OCI-LY7 (cell line): ENCODE data around the gene BBC3. TPM values are rescaled to one million over a fixed set of nuclear protein-coding genes. Genes with fewer than 3 reads are reported as not detected.
"Not testable (repeated sequence)": the region's sequence is repeated elsewhere in the genome, so short reads cannot be mapped to it uniquely, and the experiment has no call there.

Experiments used
- Bru-seq: library from RNA; stranded (reverse); fragments of 400-500 nt; gene quantifications from one replicate; lab custom pipeline; 2021; lab: Mats Ljungman, UMichigan
- BruChase-seq, 2 experiments: library from RNA; stranded (reverse); fragments of 400-500 nt; gene quantifications; one replicate each; lab custom pipeline; 2021; lab: Mats Ljungman, UMichigan
- BruUV-seq: library from RNA; stranded (reverse); fragments of 400-500 nt; replicated peaks from 2 replicates; lab custom pipeline; 2021; lab: Mats Ljungman, UMichigan
- CTCF ChIA-PET: fragments of 300-600 bp; sonication (Branson Sonifier 250); formaldehyde crosslinking; loops from one replicate; lab custom pipeline; 2022; ENCODE audit warnings: antibody characterized with exemption; ENCODE audit not compliant: unreplicated experiment; lab: Charles Lee
- POLR2A ChIA-PET: fragments of 300-600 bp; sonication (Branson Sonifier 250); formaldehyde crosslinking; loops from one replicate; lab custom pipeline; 2022; ENCODE audit warnings: antibody characterized with exemption; lab: Charles Lee
- DNase-seq: peaks from one replicate; pipeline ENCODE4 v3.0.0-alpha.2; 2015; ENCODE audit warnings: low spot score
- H2AFZ ChIP-seq: fragments of 200-600 bp; sonication (generic), shearing (Covaris generic); 2 replicates; pipeline ENCODE4 v1.6.1; 2014; ENCODE audit warnings: mild to moderate bottlenecking, antibody characterized with exemption, low read length, moderate library complexity
- H3K27ac ChIP-seq: fragments of 200-600 bp; sonication (generic); 2 replicates; pipeline ENCODE4 v1.5.1; 2014; ENCODE audit warnings: mixed run types, low read depth, mild to moderate bottlenecking, moderate library complexity, low read length, inconsistent platforms; ENCODE audit not compliant: poor library complexity, severe bottlenecking
- H3K36me3 ChIP-seq: fragments of 200-600 bp; sonication (generic); 2 replicates; pipeline ENCODE4 v1.6.1; 2014; ENCODE audit warnings: mild to moderate bottlenecking, antibody characterized with exemption, low read length, moderate library complexity, mixed read lengths; ENCODE audit not compliant: insufficient read depth
- H3K4me1 ChIP-seq: fragments of 200-600 bp; sonication (generic); 2 replicates; pipeline ENCODE4 v1.5.1; 2014; ENCODE audit warnings: mild to moderate bottlenecking, low read length; ENCODE audit not compliant: insufficient read depth, poor library complexity, severe bottlenecking
- H3K4me2 ChIP-seq: fragments of 200-600 bp; sonication (generic); 2 replicates; pipeline ENCODE4 v1.6.1; 2014; ENCODE audit warnings: mild to moderate bottlenecking, low read length
- H3K4me3 ChIP-seq: fragments of 200-600 bp; sonication (generic); 2 replicates; pipeline ENCODE4 v1.5.1; 2014; ENCODE audit warnings: mild to moderate bottlenecking, low read depth, low read length; ENCODE audit not compliant: poor library complexity, severe bottlenecking
- H3K79me2 ChIP-seq: fragments of 200-600 bp; sonication (generic); 2 replicates; pipeline ENCODE4 v1.6.1; 2016; ENCODE audit warnings: low read depth, mild to moderate bottlenecking, low read length, moderate library complexity, mixed read lengths; ENCODE audit not compliant: insufficient read depth
- H3K9me2 ChIP-seq: fragments of 200-600 bp; sonication (generic); 2 replicates; pipeline ENCODE4 v1.6.1; 2016; ENCODE audit warnings: mild to moderate bottlenecking, low read length, mixed read lengths; ENCODE audit not compliant: insufficient read depth
- H3K9me3 ChIP-seq: fragments of 200-600 bp; sonication (generic); 2 replicates; pipeline ENCODE4 v1.6.1; 2014; ENCODE audit warnings: mild to moderate bottlenecking, mixed run types, low read length, mixed read lengths
- H4K20me1 ChIP-seq: fragments of 200-600 bp; sonication (generic); 2 replicates; pipeline ENCODE4 v1.6.1; 2014; ENCODE audit warnings: mild to moderate bottlenecking, antibody characterized with exemption, low read length, moderate library complexity, mixed read lengths; ENCODE audit not compliant: insufficient read depth
- EZH2phosphoT487 ChIP-seq: fragments of 200-600 bp; sonication (generic); IDR thresholded peaks from 2 replicates; pipeline ENCODE4 v1.6.1; 2018; ENCODE audit warnings: low read depth, borderline replicate concordance, mild to moderate bottlenecking, mixed run types, antibody characterized with exemption, low read length, moderate library complexity, mixed read lengths
- intact Hi-C: fragments of 100-400 bp; cut with micrococcal nuclease; formaldehyde crosslinking; loops from one replicate; pipeline ENCODE4 v1.10.0; 2022; ENCODE audit not compliant: unreplicated experiment
- long read RNA-seq: library from polyadenylated mRNA; stranded (forward); transcript quantifications from one replicate; pipeline ENCODE4 v2.0.0, GENCODE V29; 2022
- total RNA-seq, 2 experiments: library from RNA; depleted of rRNA in 1 of 2; stranded (reverse); fragments of >200 nt in 1 of 2; shearing (Covaris generic) in 1 of 2; gene quantifications; 2 replicates each; pipeline ENCODE4 v1.2.3, GENCODE V29; 2014 to 2022
- TF ChIP-seq, protein P1 (sequence below): fragments of 200-600 bp; sonication (generic); conservative IDR thresholded peaks from 2 replicates; pipeline ENCODE4 v1.5.1; 2014; ENCODE audit warnings: mild to moderate bottlenecking, antibody characterized with exemption, low read length, moderate library complexity, mixed read lengths

Gene BBC3, protein sequence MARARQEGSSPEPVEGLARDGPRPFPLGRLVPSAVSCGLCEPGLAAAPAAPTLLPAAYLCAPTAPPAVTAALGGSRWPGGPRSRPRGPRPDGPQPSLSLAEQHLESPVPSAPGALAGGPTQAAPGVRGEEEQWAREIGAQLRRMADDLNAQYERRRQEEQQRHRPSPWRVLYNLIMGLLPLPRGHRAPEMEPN
- total RNA-seq (2014; rRNA removed; shearing (Covaris generic)), result 6.9 and 8.9 TPM in 2 replicates
- 10.5 and 13.2 TPM in 2 replicates for total RNA-seq (2022)
- percentile 37 among the genes with signal in this experiment for Bru-seq, nascent RNA
- BruChase-seq, experiment 1, labeled RNA remaining after a 6-hour chase, result percentile 33 among the genes with signal in this experiment
- percentile 34 among the genes with signal in this experiment for BruChase-seq, experiment 2, labeled RNA remaining after a 2-hour chase
- long read RNA-seq, partial matches to known transcripts, result 0 of 2 reads
- long read RNA-seq, other reads (novel, unspliced or antisense), result 1 of 2 reads

DNA sequence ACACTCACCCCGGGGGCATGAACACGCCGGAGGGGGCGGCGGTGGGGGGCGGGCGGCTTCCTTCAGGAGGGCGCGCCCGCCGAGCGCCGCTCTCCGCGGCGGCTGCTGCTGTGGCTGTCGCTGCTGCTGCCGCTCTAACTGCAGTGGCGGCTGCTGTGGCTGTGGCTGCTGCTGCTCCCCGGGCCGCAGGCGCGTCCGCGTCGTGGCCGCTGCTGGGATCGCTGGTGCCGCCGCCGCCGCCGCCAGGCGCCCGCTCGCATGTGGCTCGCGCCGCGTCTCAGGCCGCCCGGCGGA is at the start of gene BBC3:
BBC3 (minus strand) TSS at position 279 of the 294 bp plus-strand sequence. CDS start 2,768 bp downstream, outside the sequence.
- TF ChIP-seq, protein P1, sequence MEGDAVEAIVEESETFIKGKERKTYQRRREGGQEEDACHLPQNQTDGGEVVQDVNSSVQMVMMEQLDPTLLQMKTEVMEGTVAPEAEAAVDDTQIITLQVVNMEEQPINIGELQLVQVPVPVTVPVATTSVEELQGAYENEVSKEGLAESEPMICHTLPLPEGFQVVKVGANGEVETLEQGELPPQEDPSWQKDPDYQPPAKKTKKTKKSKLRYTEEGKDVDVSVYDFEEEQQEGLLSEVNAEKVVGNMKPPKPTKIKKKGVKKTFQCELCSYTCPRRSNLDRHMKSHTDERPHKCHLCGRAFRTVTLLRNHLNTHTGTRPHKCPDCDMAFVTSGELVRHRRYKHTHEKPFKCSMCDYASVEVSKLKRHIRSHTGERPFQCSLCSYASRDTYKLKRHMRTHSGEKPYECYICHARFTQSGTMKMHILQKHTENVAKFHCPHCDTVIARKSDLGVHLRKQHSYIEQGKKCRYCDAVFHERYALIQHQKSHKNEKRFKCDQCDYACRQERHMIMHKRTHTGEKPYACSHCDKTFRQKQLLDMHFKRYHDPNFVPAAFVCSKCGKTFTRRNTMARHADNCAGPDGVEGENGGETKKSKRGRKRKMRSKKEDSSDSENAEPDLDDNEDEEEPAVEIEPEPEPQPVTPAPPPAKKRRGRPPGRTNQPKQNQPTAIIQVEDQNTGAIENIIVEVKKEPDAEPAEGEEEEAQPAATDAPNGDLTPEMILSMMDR, result no peak
- TF ChIP-seq EZH2phosphoT487, result no peak
- H2AFZ ChIP-seq, result peak within 1 kb of the TSS; percentile 93
- H3K9me2 ChIP-seq, result no peaks in the 10 kb centered on the region
- POLR2A ChIA-PET, result no interaction called here
- no peaks in the 10 kb centered on the region for H3K9me3 ChIP-seq
- no peak for DNase-seq
- H3K4me2 ChIP-seq, result peak within 1 kb of the TSS; percentile 99
- no peaks in the 10 kb centered on the region for H3K36me3 ChIP-seq
- no peaks in the 10 kb centered on the region for H3K79me2 ChIP-seq
- H3K4me3 ChIP-seq, result peak within 1 kb of the TSS; percentile 90
- no peaks in the 10 kb centered on the region for H4K20me1 ChIP-seq
- no TSS peak for BruUV-seq
- H3K27ac ChIP-seq, result peak within 1 kb of the TSS; percentile 97
- CTCF ChIA-PET, result no interaction called here
- intact Hi-C loops, result no loop called here
- H3K4me1 ChIP-seq, result peaks cover 52% of the 10 kb centered on the region

DNA sequence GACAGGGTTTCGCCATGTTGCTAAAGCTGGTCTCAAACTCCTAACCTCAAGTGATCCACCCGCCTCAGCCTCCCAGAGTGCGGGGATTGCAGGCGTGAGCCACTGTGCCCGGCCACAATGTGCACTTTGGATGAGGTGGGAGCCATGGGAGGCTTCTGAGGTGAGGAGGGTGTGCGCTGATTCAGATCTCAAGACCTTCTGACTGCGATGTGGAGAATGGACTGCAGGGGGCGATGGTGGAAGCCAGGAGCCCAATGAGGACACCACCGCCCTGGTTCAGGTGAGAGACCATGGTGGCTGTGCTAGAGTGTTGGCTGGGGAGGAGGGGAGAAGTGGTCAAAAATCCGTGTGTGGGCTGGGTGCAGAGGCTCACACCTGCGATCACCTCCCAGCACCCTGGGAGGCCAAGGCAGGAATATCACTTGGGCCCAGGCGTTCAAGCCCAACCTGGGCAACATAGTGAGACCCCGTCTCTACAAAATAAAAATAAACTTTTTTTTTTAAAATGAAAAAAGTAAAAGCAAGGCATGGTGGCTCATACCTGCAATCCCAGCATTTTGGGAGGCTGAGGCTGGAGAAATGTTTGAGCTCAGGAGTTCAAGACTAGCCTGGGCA is 49.3 kb upstream of the BBC3 start:
- no peak for TF ChIP-seq EZH2phosphoT487
- TF ChIP-seq, protein P1, result peak; percentile 70
- peak; percentile 49 for DNase-seq
- peaks cover 17% of the 10 kb centered on the region; the same call in 1 of the 2 replicates for H3K36me3 ChIP-seq
- H3K27ac ChIP-seq, result no peak overlapping the region
- H3K4me1 ChIP-seq, result peaks cover 17% of the 10 kb centered on the region
- intact Hi-C loops, result no loop called here
- no peak overlapping the region for H3K4me3 ChIP-seq
- no peak overlapping the region for H3K4me2 ChIP-seq
- H4K20me1 ChIP-seq, result no peaks in the 10 kb centered on the region
- POLR2A ChIA-PET, result no interaction called here
- BruUV-seq, result no TSS peak
- no peak overlapping the region for H2AFZ ChIP-seq
- no peaks in the 10 kb centered on the region for H3K9me3 ChIP-seq
- CTCF ChIA-PET, result no interaction called here
- no peaks in the 10 kb centered on the region for H3K79me2 ChIP-seq
- H3K9me2 ChIP-seq, result no peaks in the 10 kb centered on the region

DNA sequence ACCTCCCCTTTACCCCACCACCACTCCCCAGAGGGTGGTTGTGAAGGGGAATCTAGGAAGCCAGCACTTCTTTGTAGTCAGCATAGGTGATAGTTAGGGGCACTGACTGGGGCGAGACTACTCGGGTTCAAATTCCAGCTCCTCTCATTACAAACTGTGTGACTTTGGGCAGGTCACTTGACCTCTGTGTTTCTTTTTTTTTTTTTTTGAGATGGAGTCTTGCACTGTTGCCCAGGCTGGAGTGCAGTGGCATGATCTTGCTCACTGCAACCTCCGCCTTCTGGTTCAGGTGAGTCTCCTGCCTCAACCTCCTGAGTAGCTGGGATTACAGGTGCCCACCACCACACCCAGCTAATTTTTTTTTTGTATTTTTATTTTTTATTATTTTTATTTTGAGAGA is 45.5 kb upstream of the BBC3 start:
- H3K27ac ChIP-seq, H3K9me2 ChIP-seq, BruUV-seq, H3K9me3 ChIP-seq, H3K4me3 ChIP-seq, H2AFZ ChIP-seq, DNase-seq, H4K20me1 ChIP-seq, H3K4me2 ChIP-seq, intact Hi-C loops, H3K79me2 ChIP-seq: not testable (repeated sequence)
- Histone ChIP-seq H3K36me3 (peaks cover 15% of the 10 kb centered on the region; the same call in 1 of the 2 replicates), H3K4me1 (peaks cover 21% of the 10 kb centered on the region)
- ChIA-PET CTCF (interaction anchor here (0.6 kb wide), 1 partner anchor 21 kb away, joined by 3 read pairs; no protein-coding TSS in a partner anchor), POLR2A (interaction anchor here (1.6 kb wide), 1 partner anchor 10 kb away, joined by 4 read pairs; no protein-coding TSS in a partner anchor)
